Activated CD4-positive, alpha-beta T cell treated with anti-CD3 and anti-CD28 coated beads, Interleukin-2, Interleukin-6, amounts not matched to agents 100 ng/mL and 50 ng/mL, durations not matched to agents 16 hours and 8 hours (primary cell): ENCODE data around the gene C10orf90.
A peak's percentile ranks its signal among the peaks of the same experiment; 100 is the strongest.

Experiments used
- DNase-seq: peaks from one replicate; pipeline ENCODE4 v3.0.0-alpha.2; 2020

C10orf90 gene

GRCh38 chr10:126634347-126634746 is 36.1 kb downstream of the C10orf90 start:
- no peak for DNase-seq

GRCh38 chr10:126632705-126633104 is 37.8 kb downstream of the C10orf90 start:
- no peak for DNase-seq

GRCh38 chr10:126629925-126630624 is 40.4 kb downstream of the C10orf90 start:
- no peak for DNase-seq

- DNase-seq = no peak
Observed at GRCh38 chr10:126628746-126629145, 41.7 kb downstream of the C10orf90 start.

GRCh38 chr10:126621846-126622245 is 48.6 kb downstream of the C10orf90 start:
- no peak for DNase-seq

GRCh38 chr10:126618466-126618865 is 52.0 kb downstream of the C10orf90 start:
- DNase-seq = no peak

GRCh38 chr10:126617733-126618132 is 52.8 kb downstream of the C10orf90 start:
- no peak for DNase-seq

- DNase-seq = no peak
Observed at GRCh38 chr10:126617208-126617607, 53.3 kb downstream of the C10orf90 start.

- DNase-seq = no peak
Observed at GRCh38 chr10:126616737-126617136, 53.8 kb downstream of the C10orf90 start.

- DNase-seq = no peak
Observed at GRCh38 chr10:126611303-126611702, 59.2 kb downstream of the C10orf90 start.

- DNase-seq = no peak
Observed at GRCh38 chr10:126609566-126609965, 60.9 kb downstream of the C10orf90 start.

GRCh38 chr10:126599949-126600682 is 70.4 kb downstream of the C10orf90 start:
- no peak for DNase-seq

GRCh38 chr10:126598009-126598408 is 72.5 kb downstream of the C10orf90 start:
- DNase-seq = peak; percentile 12

- DNase-seq = no peak
Observed at GRCh38 chr10:126597211-126597610, 73.3 kb downstream of the C10orf90 start.

- DNase-seq = no peak
Observed at GRCh38 chr10:126596472-126597016, 73.9 kb downstream of the C10orf90 start.

- no peak for DNase-seq
Observed at GRCh38 chr10:126595160-126595559, 75.3 kb downstream of the C10orf90 start.

GRCh38 chr10:126593968-126594701 is 76.4 kb downstream of the C10orf90 start:
- no peak for DNase-seq

- DNase-seq = no peak
Observed at GRCh38 chr10:126592901-126593300, 77.6 kb downstream of the C10orf90 start.

- no peak for DNase-seq
Observed at GRCh38 chr10:126588024-126588423, 82.5 kb downstream of the C10orf90 start.

- DNase-seq = no peak
Observed at GRCh38 chr10:126586878-126587277, 83.6 kb downstream of the C10orf90 start.

- DNase-seq = no peak
Observed at GRCh38 chr10:126586128-126586527, 84.4 kb downstream of the C10orf90 start.

GRCh38 chr10:126585249-126586017 is 85.1 kb downstream of the C10orf90 start:
- DNase-seq = no peak

- DNase-seq = no peak
Observed at GRCh38 chr10:126584836-126585235, 85.7 kb downstream of the C10orf90 start.
